Adrenal gland (tissue), 5 donors: ENCODE measurements around the gene EIF4H.

Experiments used
- POLR2A ChIP-seq, 2 donors: fragments of 450-650 bp; IDR thresholded peaks; one replicate each; pipeline ENCODE4 v1.6.1; 2017; ENCODE audit warnings: antibody characterized with exemption in 2 of 2, mild to moderate bottlenecking in 2 of 2, moderate library complexity in 1 of 2
- TF ChIP-seq, protein P1 (sequence below), 6 experiments: fragments of 450-650 bp in 4 of 6; fragments of 200-600 bp in 2 of 6; sonication (generic) in 1 of 6; IDR thresholded peaks; 1 replicate in 5 of 6; 2 replicates in 1 of 6; pipeline versions ENCODE4 v1.5.1 to v1.8.0; 2016 to 2021; ENCODE audit warnings: antibody characterized with exemption in 6 of 6, mild to moderate bottlenecking in 2 of 6, moderate library complexity in 1 of 6
- donor health status: DM: no; HTN: no; CAD: no.

DNA sequence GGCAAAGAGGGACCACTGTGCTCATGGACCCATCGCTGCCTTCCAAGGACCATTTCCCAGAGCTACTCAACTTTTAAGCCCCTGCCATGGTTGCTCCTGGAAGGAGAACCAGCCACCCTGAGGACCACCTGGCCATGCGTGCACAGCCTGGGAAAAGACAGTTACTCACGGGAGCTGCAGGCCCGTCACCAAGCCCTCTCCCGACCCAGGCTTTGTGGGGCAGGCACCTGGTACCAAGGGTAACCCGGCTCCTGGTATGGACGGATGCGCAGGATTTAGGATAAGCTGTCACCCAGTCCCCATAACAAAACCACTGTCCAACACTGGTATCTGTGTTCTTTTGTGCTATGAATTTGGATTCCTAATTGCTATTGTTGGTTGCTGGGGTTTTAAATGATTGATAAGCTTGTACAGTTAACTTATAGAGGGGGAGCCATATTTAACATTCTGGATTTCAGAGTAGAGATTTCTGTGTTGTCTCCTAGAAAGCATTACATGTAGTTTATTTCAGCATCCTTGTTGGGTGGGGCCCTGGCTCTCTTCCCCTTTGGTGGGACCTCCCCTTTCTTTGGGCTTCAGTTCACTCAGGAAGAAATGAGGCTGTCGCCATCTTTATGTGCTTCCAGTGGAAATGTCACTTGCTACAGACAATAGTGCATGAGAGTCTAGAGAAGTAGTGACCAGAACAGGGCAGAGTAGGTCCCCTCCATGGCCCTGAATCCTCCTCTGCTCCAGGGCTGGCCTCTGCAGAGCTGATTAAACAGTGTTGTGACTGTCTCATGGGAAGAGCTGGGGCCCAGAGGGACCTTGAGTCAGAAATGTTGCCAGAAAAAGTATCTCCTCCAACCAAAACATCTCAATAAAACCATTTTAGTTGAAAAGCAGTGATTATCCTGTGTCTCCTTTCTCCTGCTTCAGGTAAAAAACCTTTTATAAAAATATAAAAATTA, 55.1 kb downstream of the EIF4H start:
- no peak for TF ChIP-seq POLR2A (IDR thresholded peaks at IDR 0.05)
- TF ChIP-seq, protein P1, sequence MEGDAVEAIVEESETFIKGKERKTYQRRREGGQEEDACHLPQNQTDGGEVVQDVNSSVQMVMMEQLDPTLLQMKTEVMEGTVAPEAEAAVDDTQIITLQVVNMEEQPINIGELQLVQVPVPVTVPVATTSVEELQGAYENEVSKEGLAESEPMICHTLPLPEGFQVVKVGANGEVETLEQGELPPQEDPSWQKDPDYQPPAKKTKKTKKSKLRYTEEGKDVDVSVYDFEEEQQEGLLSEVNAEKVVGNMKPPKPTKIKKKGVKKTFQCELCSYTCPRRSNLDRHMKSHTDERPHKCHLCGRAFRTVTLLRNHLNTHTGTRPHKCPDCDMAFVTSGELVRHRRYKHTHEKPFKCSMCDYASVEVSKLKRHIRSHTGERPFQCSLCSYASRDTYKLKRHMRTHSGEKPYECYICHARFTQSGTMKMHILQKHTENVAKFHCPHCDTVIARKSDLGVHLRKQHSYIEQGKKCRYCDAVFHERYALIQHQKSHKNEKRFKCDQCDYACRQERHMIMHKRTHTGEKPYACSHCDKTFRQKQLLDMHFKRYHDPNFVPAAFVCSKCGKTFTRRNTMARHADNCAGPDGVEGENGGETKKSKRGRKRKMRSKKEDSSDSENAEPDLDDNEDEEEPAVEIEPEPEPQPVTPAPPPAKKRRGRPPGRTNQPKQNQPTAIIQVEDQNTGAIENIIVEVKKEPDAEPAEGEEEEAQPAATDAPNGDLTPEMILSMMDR (IDR thresholded peaks at IDR 0.05): no peak
